A673 (cell line): ENCODE measurements around the gene GALNT10. TPM values are rescaled to one million over a fixed set of nuclear protein-coding genes. Genes with fewer than 3 reads are reported as not detected.

Experiments used
- BruUV-seq: library from RNA; stranded (reverse); fragments of 400-500 nt; replicated peaks from 2 replicates; lab custom pipeline; 2021; lab: Mats Ljungman, UMichigan
- CTCF ChIA-PET: fragments of 300-600 bp; sonication (Branson Sonifier 250); formaldehyde crosslinking; loops from one replicate; lab custom pipeline; 2022; ENCODE audit warnings: antibody characterized with exemption; lab: Charles Lee
- POLR2A ChIA-PET: fragments of 300-600 bp; sonication (Branson Sonifier 250); formaldehyde crosslinking; loops from one replicate; lab custom pipeline; 2022; ENCODE audit warnings: antibody characterized with exemption; ENCODE audit not compliant: low non-redundant PET; lab: Charles Lee
- DNase-seq: peaks from one replicate; pipeline ENCODE4 v3.0.0-alpha.2; 2015; ENCODE audit warnings: low spot score
- H3K27ac ChIP-seq: fragments of 200-600 bp; sonication (generic); 2 replicates; pipeline ENCODE4 v1.5.1; 2016; ENCODE audit warnings: mixed run types, low read depth, mild to moderate bottlenecking, mixed read lengths, antibody characterized with exemption, low read length; ENCODE audit not compliant: poor library complexity, severe bottlenecking
- H3K27me3 ChIP-seq: fragments of 200-600 bp; sonication (generic); replicated peaks from 2 replicates; pipeline ENCODE4 v1.6.1; 2017; ENCODE audit warnings: mixed run types, low read depth, mild to moderate bottlenecking, mixed read lengths, antibody characterized with exemption, low read length; ENCODE audit not compliant: insufficient read depth, poor library complexity
- H3K36me3 ChIP-seq: fragments of 200-600 bp; sonication (generic); 2 replicates; pipeline ENCODE4 v1.6.1; 2016; ENCODE audit warnings: mixed run types, mild to moderate bottlenecking, mixed read lengths, antibody characterized with exemption, low read length; ENCODE audit not compliant: insufficient read depth, poor library complexity, severe bottlenecking
- H3K4me1 ChIP-seq: fragments of 200-600 bp; sonication (generic); 2 replicates; pipeline ENCODE4 v1.6.1; 2017; ENCODE audit warnings: mixed run types, mild to moderate bottlenecking, mixed read lengths, antibody characterized with exemption, low read length; ENCODE audit not compliant: insufficient read depth, poor library complexity, severe bottlenecking
- H3K4me3 ChIP-seq: fragments of 200-600 bp; sonication (generic); 2 replicates; pipeline ENCODE4 v1.5.1; 2016; ENCODE audit warnings: low read depth, mixed run types, mild to moderate bottlenecking, mixed read lengths, low read length; ENCODE audit not compliant: poor library complexity, severe bottlenecking
- H3K9me3 ChIP-seq: fragments of 200-600 bp; sonication (generic); 2 replicates; pipeline ENCODE4 v1.6.1; 2016; ENCODE audit warnings: mixed run types, low read depth, mild to moderate bottlenecking, mixed read lengths, antibody characterized with exemption, low read length; ENCODE audit not compliant: poor library complexity, severe bottlenecking
- CTCF ChIP-seq: fragments of 300-800, 200-600 bp; sonication (generic); conservative IDR thresholded peaks from 2 replicates; pipeline ENCODE4 v1.5.1; 2017; ENCODE audit warnings: low read depth, mild to moderate bottlenecking, antibody characterized with exemption, low read length, moderate library complexity, mixed read lengths
- EZH2 ChIP-seq: fragments of 200-600 bp; sonication (generic); IDR thresholded peaks from 2 replicates; pipeline ENCODE4 v1.6.1; 2017; ENCODE audit warnings: borderline replicate concordance, low read depth, mild to moderate bottlenecking, mixed read lengths, antibody characterized with exemption, low read length; ENCODE audit not compliant: poor library complexity, severe bottlenecking
- intact Hi-C: fragments of 100-400 bp; cut with micrococcal nuclease; formaldehyde crosslinking; loops from one replicate; pipeline ENCODE4 v1.10.0; 2022; ENCODE audit not compliant: unreplicated experiment
- total RNA-seq: library from RNA; stranded (reverse); gene quantifications from 2 replicates; pipeline ENCODE4 v1.2.3, GENCODE V29; 2021

The GALNT10 gene
- total RNA-seq, 1 experiment from 2014 or later: 17.9 TPM

DNA sequence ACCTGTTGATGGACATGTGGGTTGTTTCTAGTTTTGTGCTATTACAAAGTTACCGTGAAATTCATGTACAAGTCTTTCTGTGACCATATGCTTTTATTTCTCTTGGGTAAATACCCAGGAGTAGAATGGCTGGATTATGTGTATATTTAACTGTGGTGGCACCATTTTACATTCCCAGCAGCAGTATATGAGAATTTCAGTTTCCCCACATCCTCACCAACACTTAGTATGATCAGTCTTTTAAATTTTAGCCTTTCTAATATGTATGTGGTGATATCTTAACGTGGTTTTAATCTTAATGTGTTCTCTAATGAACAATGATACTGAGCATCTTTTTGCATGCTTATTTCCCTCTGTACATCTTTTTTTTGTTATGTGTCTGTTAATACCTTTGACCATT, 36.6 kb downstream of the GALNT10 start:
- H3K9me3 ChIP-seq: peaks cover 14% of the 10 kb centered on the region
- CTCF ChIA-PET: no interaction called here
- no peak overlapping the region for H3K27ac ChIP-seq
- POLR2A ChIA-PET: no interaction called here
- BruUV-seq: no TSS peak
- TF ChIP-seq CTCF (no peak), EZH2 (no peak)
- no peak for DNase-seq
- H3K4me1 ChIP-seq: no peaks in the 10 kb centered on the region
- H3K36me3 ChIP-seq: no peaks in the 10 kb centered on the region
- H3K4me3 ChIP-seq: no peak overlapping the region
- intact Hi-C loops: no loop called here
- no peaks in the 10 kb centered on the region for H3K27me3 ChIP-seq

- no peak for DNase-seq
- Histone ChIP-seq H3K9me3 (peaks cover 14% of the 10 kb centered on the region), H3K4me1 (no peaks in the 10 kb centered on the region), H3K27me3 (no peaks in the 10 kb centered on the region), H3K4me3 (no peak overlapping the region), H3K36me3 (no peaks in the 10 kb centered on the region), H3K27ac (no peak overlapping the region)
- CTCF ChIA-PET: no interaction called here
- no TSS peak for BruUV-seq
- POLR2A ChIA-PET: no interaction called here
- TF ChIP-seq CTCF (no peak), EZH2 (no peak)
- intact Hi-C loops: no loop called here
Observed at GRCh38 chr5:154228696-154229095, 38.2 kb downstream of the GALNT10 start.

GRCh38 chr5:154230526-154230925, 40.0 kb downstream of the GALNT10 start:
- TF ChIP-seq EZH2: no peak
- no peak for TF ChIP-seq CTCF
- DNase-seq: no peak
- peaks cover 14% of the 10 kb centered on the region for H3K9me3 ChIP-seq
- H3K27ac ChIP-seq: no peak overlapping the region
- ChIA-PET CTCF (no interaction called here), POLR2A (no interaction called here)
- intact Hi-C loops: no loop called here
- no TSS peak for BruUV-seq
- no peaks in the 10 kb centered on the region for H3K36me3 ChIP-seq
- no peaks in the 10 kb centered on the region for H3K27me3 ChIP-seq
- no peak overlapping the region for H3K4me3 ChIP-seq
- H3K4me1 ChIP-seq: no peaks in the 10 kb centered on the region
